GM23338 (cell line): ENCODE results near the gene HNRNPK. TPM values are rescaled to one million over a fixed set of nuclear protein-coding genes. Genes with fewer than 3 reads are reported as not detected.

ENCODE experiments used
- ATAC-seq: fragments of 200-7000 bp; cut with Tn5 transposase; 3 replicates; pipeline ENCODE4 v1.9.1; 2020
- DNase-seq: peaks from one replicate; pipeline ENCODE4 v3.0.0-alpha.2; 2015; ENCODE audit warnings: low spot score
- H2AFZ ChIP-seq: fragments of 200-600 bp; sonication (generic); 2 replicates; pipeline ENCODE4 v1.8.0; 2016; ENCODE audit warnings: antibody characterized with exemption, mild to moderate bottlenecking, moderate library complexity
- H3F3A ChIP-seq: fragments of 200-600 bp; sonication (generic); replicated peaks from 2 replicates; pipeline ENCODE4 v1.8.0; 2017; ENCODE audit warnings: antibody characterized with exemption, mixed run types, low read depth
- H3K27ac ChIP-seq: fragments of 200-600 bp; sonication (generic); 2 replicates; pipeline ENCODE4 v1.6.1; 2016; ENCODE audit warnings: low read depth
- H3K27me3 ChIP-seq: fragments of 200-600 bp; sonication (generic); 2 replicates; pipeline ENCODE4 v1.8.0; 2016; ENCODE audit warnings: mild to moderate bottlenecking, mixed run types, moderate library complexity; ENCODE audit not compliant: insufficient read depth
- H3K36me3 ChIP-seq: fragments of 200-600 bp; sonication (generic); 2 replicates; pipeline ENCODE4 v1.8.0; 2016; ENCODE audit warnings: mild to moderate bottlenecking; ENCODE audit not compliant: insufficient read depth
- H3K4me1 ChIP-seq: fragments of 200-600 bp; sonication (generic); 2 replicates; pipeline ENCODE4 v1.8.0; 2016; ENCODE audit warnings: mild to moderate bottlenecking, moderate library complexity; ENCODE audit not compliant: insufficient read depth
- H3K4me2 ChIP-seq: fragments of 200-600 bp; sonication (generic); 2 replicates; pipeline ENCODE4 v1.7.1; 2017; ENCODE audit warnings: mixed run types
- H3K4me3 ChIP-seq: fragments of 200-600 bp; sonication (generic); 2 replicates; pipeline ENCODE4 v1.6.1; 2016; ENCODE audit warnings: mixed run types
- H3K79me2 ChIP-seq: fragments of 200-600 bp; sonication (generic); replicated peaks from 2 replicates; pipeline ENCODE4 v1.8.0; 2017; ENCODE audit warnings: mild to moderate bottlenecking; ENCODE audit not compliant: insufficient read depth
- H3K9me2 ChIP-seq: fragments of 200-600 bp; sonication (generic); 2 replicates; pipeline ENCODE4 v1.8.0; 2017; ENCODE audit not compliant: insufficient read depth
- H4K20me1 ChIP-seq: fragments of 200-600 bp; sonication (generic); replicated peaks from 2 replicates; pipeline ENCODE4 v1.8.0; 2017; ENCODE audit warnings: mild to moderate bottlenecking; ENCODE audit not compliant: insufficient read depth
- H3K27ac Mint-ChIP-seq: 2 replicates; pipeline ENCODE4 v1.8.0; 2020; ENCODE audit warnings: inconsistent platforms, mild to moderate bottlenecking, moderate library complexity, mixed read lengths
- H3K27me3 Mint-ChIP-seq: 3 replicates; pipeline ENCODE4 v1.8.0; 2022; ENCODE audit warnings: low read depth, mild to moderate bottlenecking, moderate library complexity, mixed read lengths, inconsistent platforms; ENCODE audit not compliant: insufficient read depth, poor library complexity
- H3K36me3 Mint-ChIP-seq: 3 replicates; pipeline ENCODE4 v1.8.0; 2021; ENCODE audit warnings: low read depth, mild to moderate bottlenecking, inconsistent platforms, moderate library complexity, mixed read lengths
- H3K4me1 Mint-ChIP-seq: 3 replicates; pipeline ENCODE4 v1.8.0; 2020; ENCODE audit warnings: mild to moderate bottlenecking, inconsistent platforms, mixed read lengths
- H3K4me3 Mint-ChIP-seq: 3 replicates; pipeline ENCODE4 v1.8.0; 2021; ENCODE audit warnings: moderate library complexity, mild to moderate bottlenecking, inconsistent platforms, mixed read lengths
- H3K9me3 Mint-ChIP-seq: 3 replicates; pipeline ENCODE4 v1.8.0; 2020; ENCODE audit warnings: moderate library complexity, mild to moderate bottlenecking, inconsistent platforms, mixed read lengths
- CREB1 ChIP-seq: fragments of 250-450 bp; sonication (Bioruptor Pico); IDR thresholded peaks from 2 replicates; pipeline ENCODE4 v1.5.0; 2020; ENCODE audit warnings: low read depth, mild to moderate bottlenecking, moderate library complexity
- EZH2 ChIP-seq: fragments of 200-600 bp; sonication (generic); IDR thresholded peaks from one replicate; pipeline ENCODE4 v1.8.0; 2017; ENCODE audit warnings: antibody characterized with exemption, mild to moderate bottlenecking, low read depth; ENCODE audit not compliant: unreplicated experiment
- EZH2phosphoT487 ChIP-seq: fragments of 200-600 bp; sonication (generic); IDR thresholded peaks from one replicate; pipeline ENCODE4 v1.8.1; 2018; ENCODE audit warnings: antibody characterized with exemption; ENCODE audit not compliant: unreplicated experiment
- JUNB ChIP-seq: IDR thresholded peaks from one replicate; pipeline ENCODE4 v1.6.1; 2016; ENCODE audit warnings: antibody characterized with exemption; ENCODE audit not compliant: unreplicated experiment
- POLR2AphosphoS5 ChIP-seq: IDR thresholded peaks from 2 replicates; pipeline ENCODE4 v1.6.1; 2016; ENCODE audit warnings: antibody characterized with exemption, low read depth
- ZNF114 ChIP-seq: fragments of 250-450 bp; sonication (Bioruptor Pico); IDR thresholded peaks from 2 replicates; pipeline ENCODE4 v1.5.0; 2020; ENCODE audit warnings: mild to moderate bottlenecking, moderate library complexity
- polyA plus RNA-seq: library from polyadenylated mRNA; unstranded; fragments of >200 nt; fragmentation: Nextera tagmentation; extraction: Ambion mirVana; gene quantifications from 2 replicates; pipeline ENCODE4 v1.2.1, GENCODE V29; 2016
- total RNA-seq: library from RNA; depleted of rRNA; stranded (reverse); fragments of >200 nt; shearing (Covaris generic); gene quantifications from 2 replicates; pipeline ENCODE4 v1.2.3, GENCODE V29; 2014
- TF ChIP-seq, protein P1 (sequence below), 2 experiments: fragments of 200-600 bp in 1 of 2; sonication (generic) in 1 of 2; conservative IDR thresholded peaks; 2 replicates each; pipeline versions ENCODE4 v1.5.1 to v1.6.1; 2016 to 2017; ENCODE audit warnings: antibody characterized with exemption in 2 of 2, low read depth in 2 of 2, mild to moderate bottlenecking in 2 of 2, moderate library complexity in 1 of 2
- TF ChIP-seq, protein P2 (sequence below): IDR thresholded peaks from 2 replicates; pipeline ENCODE4 v1.6.1; 2016; ENCODE audit warnings: antibody characterized with exemption

Gene HNRNPK
- total and polyA plus RNA-seq, 2 experiments from 2014 or later = 417 to 1,083 TPM

DNA sequence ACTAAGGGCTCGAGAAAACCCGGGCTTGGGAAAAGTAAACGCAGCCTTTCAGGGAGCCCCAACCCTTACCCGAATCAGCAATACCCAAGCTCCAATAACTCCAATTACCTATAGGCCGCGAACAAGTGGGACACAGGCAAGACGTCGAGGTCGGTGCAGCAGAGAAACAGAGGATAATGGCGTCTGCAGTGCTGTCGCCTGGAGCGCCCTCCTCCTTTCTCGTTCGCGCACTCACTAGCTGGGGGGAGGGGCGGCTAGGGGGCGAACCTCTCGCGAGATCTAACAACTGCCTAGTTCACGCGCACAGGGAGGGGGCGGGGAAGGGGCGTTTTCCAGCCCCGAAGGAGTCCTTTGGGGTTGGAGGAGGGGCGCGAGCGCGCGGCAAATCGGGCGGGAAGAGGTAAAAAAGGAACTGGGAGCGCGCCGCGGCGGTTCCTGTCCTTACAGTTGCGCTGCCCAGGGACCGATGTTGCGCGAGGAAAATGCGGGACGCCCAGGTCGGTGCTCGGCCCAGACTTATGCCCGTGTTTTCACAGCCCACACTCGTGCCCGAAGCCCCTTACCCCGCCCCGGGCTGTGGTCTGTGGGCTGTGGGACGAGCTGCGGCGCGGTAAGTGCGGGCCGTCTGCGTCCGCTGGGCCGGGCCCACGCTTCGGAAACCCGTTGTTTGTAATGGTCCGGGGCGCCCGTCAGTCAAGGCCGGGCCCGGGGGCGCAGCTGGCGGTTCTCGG is 545 bp upstream of the HNRNPK start, which contains the start of gene RMI1:
TSS of gene RMI1 (plus strand) at position 411 of the 731 bp plus-strand sequence. CDS start 20,182 bp downstream, outside the sequence.
- no peaks in the 10 kb centered on the region; the same call in 2 of the 3 replicates for H3K9me3 Mint-ChIP-seq
- H3K4me3 ChIP-seq = peak within 1 kb of the TSS; percentile 83
- peak within 1 kb of the TSS; percentile 95 for H3K4me3 Mint-ChIP-seq
- peaks cover 21% of the 10 kb centered on the region for H3K27me3 Mint-ChIP-seq
- DNase-seq (peak; percentile 100), ATAC-seq (peak; percentile 73)
- H3K9me2 ChIP-seq = no peaks in the 10 kb centered on the region
- TF ChIP-seq, protein P1, sequence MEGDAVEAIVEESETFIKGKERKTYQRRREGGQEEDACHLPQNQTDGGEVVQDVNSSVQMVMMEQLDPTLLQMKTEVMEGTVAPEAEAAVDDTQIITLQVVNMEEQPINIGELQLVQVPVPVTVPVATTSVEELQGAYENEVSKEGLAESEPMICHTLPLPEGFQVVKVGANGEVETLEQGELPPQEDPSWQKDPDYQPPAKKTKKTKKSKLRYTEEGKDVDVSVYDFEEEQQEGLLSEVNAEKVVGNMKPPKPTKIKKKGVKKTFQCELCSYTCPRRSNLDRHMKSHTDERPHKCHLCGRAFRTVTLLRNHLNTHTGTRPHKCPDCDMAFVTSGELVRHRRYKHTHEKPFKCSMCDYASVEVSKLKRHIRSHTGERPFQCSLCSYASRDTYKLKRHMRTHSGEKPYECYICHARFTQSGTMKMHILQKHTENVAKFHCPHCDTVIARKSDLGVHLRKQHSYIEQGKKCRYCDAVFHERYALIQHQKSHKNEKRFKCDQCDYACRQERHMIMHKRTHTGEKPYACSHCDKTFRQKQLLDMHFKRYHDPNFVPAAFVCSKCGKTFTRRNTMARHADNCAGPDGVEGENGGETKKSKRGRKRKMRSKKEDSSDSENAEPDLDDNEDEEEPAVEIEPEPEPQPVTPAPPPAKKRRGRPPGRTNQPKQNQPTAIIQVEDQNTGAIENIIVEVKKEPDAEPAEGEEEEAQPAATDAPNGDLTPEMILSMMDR (conservative IDR thresholded peaks at IDR 0.05; ENCODE audit: low read depth in 2 of 2) = peak in 1 of 2 experiments; percentile 15; a peak in 2 of 4 replicates
- TF ChIP-seq POLR2AphosphoS5 (peak; percentile 83), EZH2 (no peak)
- H3K27ac Mint-ChIP-seq = peak within 1 kb of the TSS; percentile 100
- peaks cover 26% of the 10 kb centered on the region for H3K36me3 ChIP-seq
- peaks cover 34% of the 10 kb centered on the region for H3K4me1 Mint-ChIP-seq
- H3K27ac ChIP-seq = peak within 1 kb of the TSS; percentile 99
- 0 out of 2 replicates have a peak within 1 kb of the TSS, but pooled peaks have one; percentile 57 for H2AFZ ChIP-seq
- H3K27me3 ChIP-seq = no peaks in the 10 kb centered on the region
- H4K20me1 ChIP-seq = peaks cover 45% of the 10 kb centered on the region
- H3K4me2 ChIP-seq = peak within 1 kb of the TSS; percentile 86
- H3K79me2 ChIP-seq = peaks cover 92% of the 10 kb centered on the region
- peaks cover 28% of the 10 kb centered on the region for H3K4me1 ChIP-seq
- H3F3A ChIP-seq = peaks cover 13% of the 10 kb centered on the region; the same call in 1 of the 2 replicates
- peaks cover 45% of the 10 kb centered on the region for H3K36me3 Mint-ChIP-seq

DNA sequence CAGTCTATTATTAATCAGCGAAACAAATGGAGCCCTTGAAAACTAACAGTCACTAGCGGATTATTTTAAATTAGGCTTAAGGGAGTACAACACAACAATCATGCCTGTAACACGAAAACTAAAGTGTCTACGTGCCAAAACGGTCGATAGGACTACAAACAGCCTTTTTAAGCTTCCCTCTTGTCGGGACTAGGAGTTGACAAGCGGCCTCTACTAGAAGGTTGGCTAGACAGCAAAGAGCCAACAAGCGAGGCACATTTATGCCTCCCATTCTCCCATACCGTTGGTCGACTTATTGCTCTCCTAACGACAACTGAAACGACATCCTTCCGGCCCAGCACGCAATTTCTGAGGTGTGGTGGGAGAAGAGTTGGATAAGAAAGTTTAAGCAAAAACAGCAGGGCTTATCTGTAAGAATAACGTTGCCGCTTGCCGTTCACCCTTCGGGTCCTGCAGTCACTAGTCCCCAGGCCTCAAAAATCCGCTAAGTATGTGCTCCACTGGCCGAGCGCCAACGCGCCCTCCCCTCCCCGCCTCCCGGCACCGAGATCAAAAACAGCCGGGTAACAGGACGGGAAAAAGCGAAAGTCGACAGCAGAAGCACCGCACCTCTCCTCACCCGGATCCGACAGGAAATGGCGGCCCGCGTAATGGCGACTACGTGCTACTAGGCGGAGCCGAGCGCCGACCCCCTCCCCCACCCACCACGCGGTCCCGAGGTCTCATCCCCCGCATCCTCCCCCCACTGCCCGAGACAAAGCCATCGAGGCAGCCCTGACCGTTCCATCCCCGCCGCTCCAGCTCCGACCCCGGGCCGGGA is 813 bp downstream of the HNRNPK start:
- H3K27me3 ChIP-seq = no peaks in the 10 kb centered on the region
- Mint-ChIP-seq H3K27ac (peak overlapping the region; percentile 100), H3K4me3 (peak overlapping the region; percentile 95), H3K4me1 (peaks cover 46% of the 10 kb centered on the region), H3K27me3 (peaks cover 21% of the 10 kb centered on the region), H3K36me3 (peaks cover 59% of the 10 kb centered on the region), H3K9me3 (no peaks in the 10 kb centered on the region; the same call in 2 of the 3 replicates)
- peak overlapping the region; percentile 86 for H3K4me2 ChIP-seq
- peak overlapping the region; percentile 83 for H3K4me3 ChIP-seq
- H3K4me1 ChIP-seq = peaks cover 28% of the 10 kb centered on the region
- H3F3A ChIP-seq = peaks cover 23% of the 10 kb centered on the region; the same call in 1 of the 2 replicates
- ATAC-seq = peak; percentile 60
- H3K9me2 ChIP-seq = no peaks in the 10 kb centered on the region
- H2AFZ ChIP-seq = no peak overlapping the region
- TF ChIP-seq, protein P2, sequence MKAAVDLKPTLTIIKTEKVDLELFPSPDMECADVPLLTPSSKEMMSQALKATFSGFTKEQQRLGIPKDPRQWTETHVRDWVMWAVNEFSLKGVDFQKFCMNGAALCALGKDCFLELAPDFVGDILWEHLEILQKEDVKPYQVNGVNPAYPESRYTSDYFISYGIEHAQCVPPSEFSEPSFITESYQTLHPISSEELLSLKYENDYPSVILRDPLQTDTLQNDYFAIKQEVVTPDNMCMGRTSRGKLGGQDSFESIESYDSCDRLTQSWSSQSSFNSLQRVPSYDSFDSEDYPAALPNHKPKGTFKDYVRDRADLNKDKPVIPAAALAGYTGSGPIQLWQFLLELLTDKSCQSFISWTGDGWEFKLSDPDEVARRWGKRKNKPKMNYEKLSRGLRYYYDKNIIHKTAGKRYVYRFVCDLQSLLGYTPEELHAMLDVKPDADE = peak; percentile 36; the same call in 1 of the 2 replicates
- peak; percentile 41; the same call in 1 of the 2 replicates for TF ChIP-seq CREB1 (CRISPR knock-in tag)
- TF ChIP-seq EZH2phosphoT487 = no peak
- TF ChIP-seq ZNF114 (CRISPR knock-in tag) = no peak
- TF ChIP-seq JUNB = no peak
- TF ChIP-seq POLR2AphosphoS5 = peak; percentile 43; the same call in 1 of the 2 replicates
- peak overlapping the region; percentile 99 for H3K27ac ChIP-seq
- peak; percentile 87 for DNase-seq
- H4K20me1 ChIP-seq = peaks cover 52% of the 10 kb centered on the region
- peaks cover 39% of the 10 kb centered on the region for H3K36me3 ChIP-seq
- peaks cover 92% of the 10 kb centered on the region for H3K79me2 ChIP-seq
